Measurements from ENCODE around the gene AFF4. TPM values are rescaled to one million over a fixed set of nuclear protein-coding genes. Genes with fewer than 3 reads are reported as not detected.

AFF4 gene
- total RNA-seq, 1 donor from 2014 or later = 63.0 TPM

GRCh38 chr5:132830436-132831094 is 132.9 kb downstream of the AFF4 start, which contains the start of gene SHROOM1:
SHROOM1 (minus strand) TSS chr5:132830647; CDS start chr5:132826140, 4,507 bp downstream.
- Histone ChIP-seq H3K27me3 (no peaks in the 10 kb centered on the region), H3K4me1 (peaks cover 5 to 9% of the 10 kb centered on the region in 2 donors), H3K27ac (peak within 1 kb of the TSS; percentile 18 to 55), H3K9me3 (no peaks in the 10 kb centered on the region), H3K4me3 (peak within 1 kb of the TSS; percentile 74 to 78), H3K36me3 (no peaks in the 10 kb centered on the region)
- DNase-seq (ENCODE audit: low spot score in 2 of 2) = peak in 1 of 2 donors; percentile 82
- intact Hi-C loops (cut with DNase I) = loop anchor here (1.0 to 5.0 kb wide), 2 partner anchors 36 to 52 kb away; partner anchors contain the start of genes GDF9 and UQCRQ
- TF ChIP-seq CTCF (IDR thresholded peaks at IDR 0.05) = no peak

- intact Hi-C loops (cut with DNase I) = loop anchor here (1.0 to 5.0 kb wide), 2 partner anchors 36 to 52 kb away; partner anchors contain the start of genes GDF9 and UQCRQ
- H3K27me3 ChIP-seq = no peaks in the 10 kb centered on the region
- H3K4me1 ChIP-seq = peaks cover 5 to 9% of the 10 kb centered on the region in 2 donors
- peak overlapping the region; percentile 74 to 78 for H3K4me3 ChIP-seq
- H3K36me3 ChIP-seq = no peaks in the 10 kb centered on the region
- peak overlapping the region; percentile 18 to 55 for H3K27ac ChIP-seq
- peak in 1 of 2 donors; percentile 85 for DNase-seq (ENCODE audit: low spot score in 2 of 2)
- no peaks in the 10 kb centered on the region for H3K9me3 ChIP-seq
- peak; percentile 70 to 95 (median 92) for TF ChIP-seq CTCF (IDR thresholded peaks at IDR 0.05)
These were observed 133.5 kb downstream of the AFF4 start for GRCh38 chr5:132829742-132830435.

- peaks cover 5 to 9% of the 10 kb centered on the region in 2 donors for H3K4me1 ChIP-seq
- peak overlapping the region in 1 of 2 donors; percentile 78 for H3K4me3 ChIP-seq
- no peak overlapping the region for H3K27ac ChIP-seq
- peak in 1 of 2 donors; percentile 60 for DNase-seq (ENCODE audit: low spot score in 2 of 2)
- no peak for TF ChIP-seq CTCF (IDR thresholded peaks at IDR 0.05)
- intact Hi-C loops (cut with DNase I) = no loop called here
- H3K9me3 ChIP-seq = no peaks in the 10 kb centered on the region
- no peaks in the 10 kb centered on the region for H3K27me3 ChIP-seq
- H3K36me3 ChIP-seq = no peaks in the 10 kb centered on the region
These were observed 134.5 kb downstream of the AFF4 start for GRCh38 chr5:132828846-132829494.

GRCh38 chr5:132827943-132828673 is 135.3 kb downstream of the AFF4 start:
- DNase-seq (ENCODE audit: low spot score in 2 of 2) = peak in 1 of 2 donors; percentile 54
- intact Hi-C loops (cut with DNase I) = no loop called here
- Histone ChIP-seq H3K27ac (no peak overlapping the region), H3K4me3 (no peak overlapping the region), H3K9me3 (no peaks in the 10 kb centered on the region), H3K27me3 (no peaks in the 10 kb centered on the region), H3K4me1 (peaks cover 10 to 11% of the 10 kb centered on the region in 2 donors), H3K36me3 (no peaks in the 10 kb centered on the region)
- no peak for TF ChIP-seq CTCF (IDR thresholded peaks at IDR 0.05)

- Histone ChIP-seq H3K27ac (no peak overlapping the region), H3K27me3 (no peaks in the 10 kb centered on the region), H3K4me1 (peaks cover 12 to 14% of the 10 kb centered on the region in 2 donors), H3K9me3 (no peaks in the 10 kb centered on the region), H3K4me3 (no peak overlapping the region), H3K36me3 (no peaks in the 10 kb centered on the region)
- TF ChIP-seq CTCF (IDR thresholded peaks at IDR 0.05) = no peak
- DNase-seq (ENCODE audit: low spot score in 2 of 2) = peak in 1 of 2 donors; percentile 13
- intact Hi-C loops (cut with DNase I) = no loop called here
These were observed 136.9 kb downstream of the AFF4 start for GRCh38 chr5:132826424-132827082.
